Activated T-helper 2 cell treated with anti-CD3 and anti-CD28 coated beads, Interferon-gamma antibody, Interleukin-2, Interleukin-4, amounts not matched to agents 10 μg/mL and 5 μg/mL and 100 μg/mL, durations not matched to agents 14 hours and 24 hours and 36 hours (primary cell): ENCODE measurements around the gene ESCO1. TPM values are rescaled to one million over a fixed set of nuclear protein-coding genes. Genes with fewer than 3 reads are reported as not detected.

Source experiments
- DNase-seq: peaks from one replicate; pipeline ENCODE4 v3.0.0; 2021; ENCODE audit warnings: low spot score
- H3K27ac Mint-ChIP-seq: one replicate; pipeline ENCODE4 v1.8.0; 2021; ENCODE audit warnings: mixed read lengths
- H3K27me3 Mint-ChIP-seq: one replicate; pipeline ENCODE4 v1.8.0; 2021; ENCODE audit warnings: low read depth, mixed read lengths
- H3K36me3 Mint-ChIP-seq: one replicate; pipeline ENCODE4 v1.8.0; 2021; ENCODE audit warnings: low read depth, mixed read lengths
- H3K4me1 Mint-ChIP-seq: one replicate; pipeline ENCODE4 v1.8.0; 2021; ENCODE audit warnings: low read depth, mixed read lengths
- H3K4me3 Mint-ChIP-seq: one replicate; pipeline ENCODE4 v1.8.0; 2021; ENCODE audit warnings: low read depth, mild to moderate bottlenecking, moderate library complexity, mixed read lengths
- H3K9me3 Mint-ChIP-seq: one replicate; pipeline ENCODE4 v1.8.0; 2021; ENCODE audit warnings: mixed read lengths
- intact Hi-C: fragments of 100-400 bp; cut with micrococcal nuclease; formaldehyde crosslinking; loops from one replicate; pipeline ENCODE4 v1.15.1; 2023
- total RNA-seq: library from RNA; stranded (reverse); gene quantifications from 2 replicates; pipeline ENCODE4 v1.2.3, GENCODE V29; 2022

ESCO1 gene
- total RNA-seq, 1 donor from 2014 or later = 21.4 TPM

DNA sequence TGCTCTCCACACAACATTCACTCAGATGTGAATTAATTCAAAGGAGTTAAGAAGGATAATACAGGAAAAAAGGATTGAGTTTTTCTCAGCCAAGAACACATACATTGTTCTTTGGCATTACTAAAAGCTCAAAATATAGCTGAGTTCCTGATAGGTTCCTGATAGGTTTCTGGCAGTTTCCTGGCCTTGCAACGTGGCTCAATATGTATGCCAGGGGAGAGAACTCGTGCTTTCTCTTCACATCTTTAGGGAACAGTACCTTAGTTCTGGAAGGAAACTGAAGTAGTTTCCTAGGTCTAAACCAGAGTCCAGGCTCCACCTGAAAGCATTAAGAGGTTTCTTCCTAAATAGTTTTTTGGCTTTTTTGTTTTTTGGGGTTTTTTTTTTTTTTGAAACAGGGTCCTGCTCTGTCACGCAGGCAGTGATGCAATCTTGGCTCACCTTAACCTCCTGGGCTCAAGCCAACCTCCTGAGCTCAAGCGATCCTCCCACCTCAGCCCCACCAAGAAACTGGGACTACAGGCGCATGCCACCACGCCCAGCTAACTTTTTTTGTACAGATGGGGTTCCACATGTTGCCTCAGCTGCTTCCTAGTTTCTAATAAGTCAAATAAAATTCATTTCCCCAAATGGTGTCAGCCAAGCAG is 42.8 kb downstream of the ESCO1 start:
- intact Hi-C loops = loop anchor here (10.0 kb wide), 1 partner anchor 57 kb away; the partner anchor contains the start of gene SNRPD1
- H3K4me1 Mint-ChIP-seq = peaks cover 1% of the 10 kb centered on the region
- no peaks in the 10 kb centered on the region for H3K9me3 Mint-ChIP-seq
- no peak overlapping the region for H3K27ac Mint-ChIP-seq
- H3K36me3 Mint-ChIP-seq = peaks cover 38% of the 10 kb centered on the region
- H3K4me3 Mint-ChIP-seq = no peak overlapping the region
- H3K27me3 Mint-ChIP-seq = no peaks in the 10 kb centered on the region
- DNase-seq = no peak

- intact Hi-C loops = loop anchor here (10.0 kb wide), 1 partner anchor 64 kb away; the partner anchor contains the start of gene SNRPD1
- Mint-ChIP-seq H3K4me1 (peaks cover 11% of the 10 kb centered on the region), H3K4me3 (no peak overlapping the region), H3K36me3 (peaks cover 56% of the 10 kb centered on the region), H3K27ac (no peak overlapping the region), H3K9me3 (no peaks in the 10 kb centered on the region), H3K27me3 (no peaks in the 10 kb centered on the region)
- no peak for DNase-seq
Observed at GRCh38 chr18:21550510-21550970, 50.0 kb downstream of the ESCO1 start.

DNA sequence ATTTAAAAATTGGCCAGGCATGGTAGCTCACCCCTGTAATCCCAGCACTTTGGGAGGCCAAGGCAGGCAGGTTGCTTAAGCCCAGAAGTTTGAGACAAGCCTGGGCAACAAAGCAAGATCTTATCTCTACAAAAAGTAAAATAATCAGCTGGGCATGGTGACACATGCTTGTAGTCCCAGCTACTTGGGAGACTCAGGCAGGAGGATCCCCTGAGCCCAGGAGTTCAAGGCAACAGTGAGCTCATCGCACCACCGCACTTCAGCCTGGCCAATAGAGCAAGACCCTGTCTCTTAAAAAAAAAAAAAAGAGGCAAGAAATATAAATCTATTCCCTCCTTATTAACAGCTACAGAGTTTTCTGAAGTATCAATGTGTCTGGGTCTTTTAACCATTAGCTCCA is 51.9 kb downstream of the ESCO1 start:
- intact Hi-C loops = no loop called here
- no peak for DNase-seq
- H3K4me3 Mint-ChIP-seq = no peak overlapping the region
- peaks cover 49% of the 10 kb centered on the region for H3K36me3 Mint-ChIP-seq
- no peaks in the 10 kb centered on the region for H3K9me3 Mint-ChIP-seq
- peaks cover 11% of the 10 kb centered on the region for H3K4me1 Mint-ChIP-seq
- H3K27me3 Mint-ChIP-seq = no peaks in the 10 kb centered on the region
- no peak overlapping the region for H3K27ac Mint-ChIP-seq

- no peaks in the 10 kb centered on the region for H3K9me3 Mint-ChIP-seq
- no peak for DNase-seq
- no peaks in the 10 kb centered on the region for H3K27me3 Mint-ChIP-seq
- H3K4me1 Mint-ChIP-seq = peaks cover under 1% of the 10 kb centered on the region
- no peak overlapping the region for H3K27ac Mint-ChIP-seq
- intact Hi-C loops = no loop called here
- no peak overlapping the region for H3K4me3 Mint-ChIP-seq
- peaks cover 43% of the 10 kb centered on the region for H3K36me3 Mint-ChIP-seq
Observed at GRCh38 chr18:21546423-21546822, 54.1 kb downstream of the ESCO1 start.

DNA sequence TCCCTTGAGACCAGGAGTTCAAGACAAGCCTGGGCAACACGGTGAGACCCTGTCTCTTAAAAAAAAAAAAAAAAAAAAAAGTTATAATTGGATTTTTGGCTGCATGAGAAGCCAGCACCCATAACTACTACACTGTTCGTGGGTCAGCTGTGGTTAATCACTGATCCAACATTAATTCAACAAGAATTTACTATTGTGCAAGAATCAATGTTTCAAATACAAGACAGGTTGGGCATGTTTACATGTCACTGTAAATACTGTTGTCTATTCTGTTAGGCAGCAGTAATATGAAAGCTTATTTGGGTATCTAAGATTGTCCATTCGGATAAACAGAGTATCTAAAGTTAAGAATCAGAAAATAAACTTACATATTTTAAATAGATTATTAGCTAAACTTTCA is 62.3 kb downstream of the ESCO1 start:
- Mint-ChIP-seq H3K27me3 (no peaks in the 10 kb centered on the region), H3K27ac (no peak overlapping the region), H3K36me3 (peaks cover 37% of the 10 kb centered on the region), H3K9me3 (no peaks in the 10 kb centered on the region), H3K4me1 (no peaks in the 10 kb centered on the region), H3K4me3 (no peak overlapping the region)
- DNase-seq = no peak
- intact Hi-C loops = no loop called here

DNA sequence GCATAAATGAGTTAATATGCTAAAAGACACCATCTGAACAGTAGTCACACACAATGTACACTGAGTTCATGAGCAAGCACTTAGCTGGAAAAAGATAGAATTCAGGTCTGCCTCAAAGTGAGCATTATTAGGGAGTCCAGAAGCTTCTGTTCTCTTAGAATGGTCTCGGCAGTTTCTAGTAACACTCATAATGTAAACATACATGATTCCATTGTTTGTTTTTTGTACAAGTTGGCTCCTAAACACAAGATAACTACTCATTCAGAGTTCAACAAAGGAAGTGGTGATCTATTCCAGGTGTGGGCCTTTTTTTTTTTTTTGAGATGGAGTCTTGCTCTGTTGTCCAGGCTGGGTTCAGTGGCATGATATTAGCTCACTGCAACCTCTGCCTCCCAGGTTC is 66.2 kb downstream of the ESCO1 start:
- intact Hi-C loops = no loop called here

DNA sequence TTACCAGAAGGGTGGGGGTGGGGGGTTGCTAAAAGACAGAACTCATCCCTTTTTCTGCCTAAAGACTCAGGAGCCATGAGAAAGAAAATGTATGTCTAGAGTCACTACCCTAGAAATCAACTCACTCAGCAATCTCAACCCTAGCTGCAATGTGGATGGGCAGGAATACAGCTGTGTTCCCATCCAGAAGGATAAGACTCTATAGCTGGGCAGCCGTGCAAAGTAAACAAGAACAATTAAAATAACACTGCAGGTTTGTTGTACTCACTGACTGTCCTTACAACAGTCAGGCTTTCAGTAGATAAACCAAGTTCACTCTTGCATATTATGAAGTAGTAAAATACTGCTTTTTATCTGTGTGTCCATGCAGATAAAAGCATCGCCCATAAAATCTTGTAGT is 74.0 kb downstream of the ESCO1 start:
- no peak for DNase-seq
- H3K27me3 Mint-ChIP-seq = no peaks in the 10 kb centered on the region
- H3K4me1 Mint-ChIP-seq = no peaks in the 10 kb centered on the region
- no peaks in the 10 kb centered on the region for H3K9me3 Mint-ChIP-seq
- intact Hi-C loops = no loop called here
- no peak overlapping the region for H3K4me3 Mint-ChIP-seq
- H3K27ac Mint-ChIP-seq = no peak overlapping the region
- peaks cover 45% of the 10 kb centered on the region for H3K36me3 Mint-ChIP-seq

More for the DNA sequence above, 66.2 kb downstream of the ESCO1 start:
- no peak for DNase-seq
- peaks cover 44% of the 10 kb centered on the region for H3K36me3 Mint-ChIP-seq
- no peak overlapping the region for H3K27ac Mint-ChIP-seq
- H3K4me1 Mint-ChIP-seq = no peaks in the 10 kb centered on the region
- no peaks in the 10 kb centered on the region for H3K9me3 Mint-ChIP-seq
- no peak overlapping the region for H3K4me3 Mint-ChIP-seq
- no peaks in the 10 kb centered on the region for H3K27me3 Mint-ChIP-seq

DNA sequence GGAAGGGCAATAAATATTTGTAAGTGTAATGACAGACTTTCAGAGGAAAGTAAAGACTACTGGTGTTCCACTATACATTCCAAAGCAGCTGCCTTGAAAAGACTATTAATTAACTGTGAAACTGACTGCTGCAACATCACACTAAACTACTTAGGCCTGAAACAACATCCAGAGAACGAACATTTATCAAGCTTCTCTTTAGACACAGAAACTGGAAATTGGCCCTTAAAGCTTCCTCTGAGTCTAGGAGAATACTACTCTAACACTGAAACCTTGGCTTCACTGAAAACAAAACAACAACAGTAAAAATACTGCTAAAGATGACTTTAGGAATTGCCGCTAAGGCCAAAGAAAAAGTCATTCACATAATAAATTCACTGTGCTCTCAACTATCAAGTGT is 74.6 kb downstream of the ESCO1 start:
- Mint-ChIP-seq H3K4me1 (no peaks in the 10 kb centered on the region), H3K27ac (no peak overlapping the region), H3K9me3 (no peaks in the 10 kb centered on the region), H3K4me3 (no peak overlapping the region), H3K36me3 (peaks cover 43% of the 10 kb centered on the region), H3K27me3 (no peaks in the 10 kb centered on the region)
- intact Hi-C loops = no loop called here
- no peak for DNase-seq

- H3K27ac Mint-ChIP-seq = no peak overlapping the region
- no peak for DNase-seq
- intact Hi-C loops = no loop called here
- peaks cover 38% of the 10 kb centered on the region for H3K36me3 Mint-ChIP-seq
- H3K4me3 Mint-ChIP-seq = no peak overlapping the region
- no peaks in the 10 kb centered on the region for H3K4me1 Mint-ChIP-seq
- H3K27me3 Mint-ChIP-seq = no peaks in the 10 kb centered on the region
- no peaks in the 10 kb centered on the region for H3K9me3 Mint-ChIP-seq
Observed at GRCh38 chr18:21522530-21522929, 78.0 kb downstream of the ESCO1 start.

GRCh38 chr18:21513741-21514140 is 86.8 kb downstream of the ESCO1 start:
- no peak for DNase-seq
- no peaks in the 10 kb centered on the region for H3K27me3 Mint-ChIP-seq
- H3K27ac Mint-ChIP-seq = no peak overlapping the region
- peaks cover 5% of the 10 kb centered on the region for H3K36me3 Mint-ChIP-seq
- no peak overlapping the region for H3K4me3 Mint-ChIP-seq
- no peaks in the 10 kb centered on the region for H3K9me3 Mint-ChIP-seq
- intact Hi-C loops = no loop called here
- H3K4me1 Mint-ChIP-seq = no peaks in the 10 kb centered on the region

DNA sequence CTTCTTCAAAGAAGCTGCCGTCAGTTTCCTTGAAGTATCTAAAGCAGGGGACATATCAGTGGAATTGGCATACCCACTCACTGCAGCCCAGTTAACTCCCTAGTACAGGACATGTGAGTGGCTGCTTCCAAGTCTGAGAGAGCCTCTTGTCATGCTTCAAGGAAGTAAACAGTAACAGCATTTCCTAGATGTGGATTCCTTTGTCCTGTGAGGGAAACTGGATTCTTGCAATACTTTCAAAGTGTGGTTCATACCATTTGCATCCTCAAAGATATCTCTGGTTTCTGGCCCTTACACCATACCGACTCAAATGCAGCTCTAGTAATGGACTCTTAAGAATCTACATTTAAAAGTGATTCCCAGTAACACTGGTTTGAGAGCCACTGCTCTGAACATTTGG is 87.2 kb downstream of the ESCO1 start:
- Mint-ChIP-seq H3K36me3 (peaks cover 5% of the 10 kb centered on the region), H3K27ac (no peak overlapping the region), H3K4me3 (no peak overlapping the region), H3K4me1 (no peaks in the 10 kb centered on the region), H3K9me3 (no peaks in the 10 kb centered on the region), H3K27me3 (no peaks in the 10 kb centered on the region)
- intact Hi-C loops = no loop called here
- DNase-seq = no peak

DNA sequence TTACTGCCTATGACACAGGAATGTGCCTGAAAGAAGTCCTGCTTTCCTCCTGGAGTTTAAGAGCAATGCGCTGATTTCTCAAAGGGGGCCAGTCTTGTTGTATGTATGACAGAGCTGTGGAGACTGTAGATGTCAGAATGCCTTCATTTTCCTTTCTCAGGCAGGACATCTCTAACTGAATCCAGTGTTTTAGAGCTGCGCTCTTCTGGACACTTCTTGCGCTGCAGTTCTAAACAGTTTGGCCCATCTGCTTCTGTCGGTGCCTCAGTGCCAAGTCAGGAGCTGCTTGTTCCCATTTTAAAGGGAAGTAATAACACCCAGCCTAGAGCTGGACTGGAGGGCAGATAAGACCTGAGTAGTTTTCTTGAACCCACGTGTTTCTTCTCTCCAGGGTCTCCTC is 91.4 kb downstream of the ESCO1 start:
- Mint-ChIP-seq H3K4me3 (no peak overlapping the region), H3K27me3 (no peaks in the 10 kb centered on the region), H3K36me3 (peaks cover 5% of the 10 kb centered on the region), H3K9me3 (no peaks in the 10 kb centered on the region), H3K27ac (no peak overlapping the region), H3K4me1 (no peaks in the 10 kb centered on the region)
- intact Hi-C loops = no loop called here
- DNase-seq = no peak

- Mint-ChIP-seq H3K4me3 (no peak overlapping the region), H3K27ac (no peak overlapping the region), H3K4me1 (no peaks in the 10 kb centered on the region), H3K36me3 (no peaks in the 10 kb centered on the region), H3K27me3 (no peaks in the 10 kb centered on the region), H3K9me3 (no peaks in the 10 kb centered on the region)
- DNase-seq = no peak
- intact Hi-C loops = no loop called here
Observed at GRCh38 chr18:21507913-21508701, 92.4 kb downstream of the ESCO1 start.
